OCI-LY7 (cell line): Measurements from ENCODE around the gene ARHGEF16. TPM values are rescaled to one million over a fixed set of nuclear protein-coding genes. Genes with fewer than 3 reads are reported as not detected.

Experiments
- BruUV-seq: library from RNA; stranded (reverse); fragments of 400-500 nt; replicated peaks from 2 replicates; lab custom pipeline; 2021; lab: Mats Ljungman, UMichigan
- CTCF ChIA-PET: fragments of 300-600 bp; sonication (Branson Sonifier 250); formaldehyde crosslinking; loops from one replicate; lab custom pipeline; 2022; ENCODE audit warnings: antibody characterized with exemption; ENCODE audit not compliant: unreplicated experiment; lab: Charles Lee
- POLR2A ChIA-PET: fragments of 300-600 bp; sonication (Branson Sonifier 250); formaldehyde crosslinking; loops from one replicate; lab custom pipeline; 2022; ENCODE audit warnings: antibody characterized with exemption; lab: Charles Lee
- DNase-seq: peaks from one replicate; pipeline ENCODE4 v3.0.0-alpha.2; 2015; ENCODE audit warnings: low spot score
- H2AFZ ChIP-seq: fragments of 200-600 bp; sonication (generic), shearing (Covaris generic); 2 replicates; pipeline ENCODE4 v1.6.1; 2014; ENCODE audit warnings: mild to moderate bottlenecking, antibody characterized with exemption, low read length, moderate library complexity
- H3K27ac ChIP-seq: fragments of 200-600 bp; sonication (generic); 2 replicates; pipeline ENCODE4 v1.5.1; 2014; ENCODE audit warnings: mixed run types, low read depth, mild to moderate bottlenecking, moderate library complexity, low read length, inconsistent platforms; ENCODE audit not compliant: poor library complexity, severe bottlenecking
- H3K36me3 ChIP-seq: fragments of 200-600 bp; sonication (generic); 2 replicates; pipeline ENCODE4 v1.6.1; 2014; ENCODE audit warnings: mild to moderate bottlenecking, antibody characterized with exemption, low read length, moderate library complexity, mixed read lengths; ENCODE audit not compliant: insufficient read depth
- H3K4me1 ChIP-seq: fragments of 200-600 bp; sonication (generic); 2 replicates; pipeline ENCODE4 v1.5.1; 2014; ENCODE audit warnings: mild to moderate bottlenecking, low read length; ENCODE audit not compliant: insufficient read depth, poor library complexity, severe bottlenecking
- H3K4me2 ChIP-seq: fragments of 200-600 bp; sonication (generic); 2 replicates; pipeline ENCODE4 v1.6.1; 2014; ENCODE audit warnings: mild to moderate bottlenecking, low read length
- H3K4me3 ChIP-seq: fragments of 200-600 bp; sonication (generic); 2 replicates; pipeline ENCODE4 v1.5.1; 2014; ENCODE audit warnings: mild to moderate bottlenecking, low read depth, low read length; ENCODE audit not compliant: poor library complexity, severe bottlenecking
- H3K79me2 ChIP-seq: fragments of 200-600 bp; sonication (generic); 2 replicates; pipeline ENCODE4 v1.6.1; 2016; ENCODE audit warnings: low read depth, mild to moderate bottlenecking, low read length, moderate library complexity, mixed read lengths; ENCODE audit not compliant: insufficient read depth
- H3K9me2 ChIP-seq: fragments of 200-600 bp; sonication (generic); 2 replicates; pipeline ENCODE4 v1.6.1; 2016; ENCODE audit warnings: mild to moderate bottlenecking, low read length, mixed read lengths; ENCODE audit not compliant: insufficient read depth
- H3K9me3 ChIP-seq: fragments of 200-600 bp; sonication (generic); 2 replicates; pipeline ENCODE4 v1.6.1; 2014; ENCODE audit warnings: mild to moderate bottlenecking, mixed run types, low read length, mixed read lengths
- H4K20me1 ChIP-seq: fragments of 200-600 bp; sonication (generic); 2 replicates; pipeline ENCODE4 v1.6.1; 2014; ENCODE audit warnings: mild to moderate bottlenecking, antibody characterized with exemption, low read length, moderate library complexity, mixed read lengths; ENCODE audit not compliant: insufficient read depth
- CTCF ChIP-seq: fragments of 200-600 bp; sonication (generic); conservative IDR thresholded peaks from 2 replicates; pipeline ENCODE4 v1.5.1; 2014; ENCODE audit warnings: mild to moderate bottlenecking, antibody characterized with exemption, low read length, moderate library complexity, mixed read lengths
- EZH2phosphoT487 ChIP-seq: fragments of 200-600 bp; sonication (generic); IDR thresholded peaks from 2 replicates; pipeline ENCODE4 v1.6.1; 2018; ENCODE audit warnings: low read depth, borderline replicate concordance, mild to moderate bottlenecking, mixed run types, antibody characterized with exemption, low read length, moderate library complexity, mixed read lengths
- intact Hi-C: fragments of 100-400 bp; cut with micrococcal nuclease; formaldehyde crosslinking; loops from one replicate; pipeline ENCODE4 v1.10.0; 2022; ENCODE audit not compliant: unreplicated experiment
- total RNA-seq, 2 experiments: library from RNA; depleted of rRNA in 1 of 2; stranded (reverse); fragments of >200 nt in 1 of 2; shearing (Covaris generic) in 1 of 2; gene quantifications; 2 replicates each; pipeline ENCODE4 v1.2.3, GENCODE V29; 2014 to 2022

ARHGEF16 gene
- total RNA-seq, 2 experiments from 2014 or later = not detected

- ChIA-PET CTCF (no interaction called here), POLR2A (no interaction called here)
- H3K27ac ChIP-seq = no peak overlapping the region
- no peak for TF ChIP-seq CTCF
- no peak for TF ChIP-seq EZH2phosphoT487
- H3K9me2 ChIP-seq = no peaks in the 10 kb centered on the region
- DNase-seq = no peak
- no peaks in the 10 kb centered on the region for H3K9me3 ChIP-seq
- no TSS peak for BruUV-seq
- no peaks in the 10 kb centered on the region for H3K36me3 ChIP-seq
- no peaks in the 10 kb centered on the region for H4K20me1 ChIP-seq
- no peaks in the 10 kb centered on the region for H3K79me2 ChIP-seq
- no peaks in the 10 kb centered on the region for H3K4me1 ChIP-seq
- no peak overlapping the region for H3K4me2 ChIP-seq
- H3K4me3 ChIP-seq = no peak overlapping the region
- H2AFZ ChIP-seq = no peak overlapping the region
- intact Hi-C loops = no loop called here
Observed at GRCh38 chr1:3435666-3436065, 18.8 kb upstream of the ARHGEF16 start.

GRCh38 chr1:3436451-3436850 is 18.0 kb upstream of the ARHGEF16 start:
- BruUV-seq = no TSS peak
- TF ChIP-seq EZH2phosphoT487 = no peak
- TF ChIP-seq CTCF = no peak
- Histone ChIP-seq H3K79me2 (no peaks in the 10 kb centered on the region), H3K4me2 (no peak overlapping the region), H3K36me3 (no peaks in the 10 kb centered on the region), H3K4me1 (no peaks in the 10 kb centered on the region), H3K9me2 (no peaks in the 10 kb centered on the region), H3K4me3 (no peak overlapping the region), H3K9me3 (no peaks in the 10 kb centered on the region), H3K27ac (no peak overlapping the region), H2AFZ (no peak overlapping the region), H4K20me1 (no peaks in the 10 kb centered on the region)
- POLR2A ChIA-PET = no interaction called here
- CTCF ChIA-PET = no interaction called here
- intact Hi-C loops = no loop called here
- DNase-seq = no peak

- CTCF ChIA-PET = no interaction called here
- no peaks in the 10 kb centered on the region for H3K9me2 ChIP-seq
- intact Hi-C loops = no loop called here
- no TSS peak for BruUV-seq
- no peak overlapping the region for H3K27ac ChIP-seq
- TF ChIP-seq CTCF (no peak), EZH2phosphoT487 (no peak)
- H3K4me2 ChIP-seq = no peak overlapping the region
- no peak overlapping the region for H3K4me3 ChIP-seq
- POLR2A ChIA-PET = no interaction called here
- no peaks in the 10 kb centered on the region for H3K79me2 ChIP-seq
- H3K9me3 ChIP-seq = no peaks in the 10 kb centered on the region
- no peak overlapping the region for H2AFZ ChIP-seq
- no peaks in the 10 kb centered on the region for H3K4me1 ChIP-seq
- H3K36me3 ChIP-seq = no peaks in the 10 kb centered on the region
- no peaks in the 10 kb centered on the region for H4K20me1 ChIP-seq
- DNase-seq = no peak
Observed at GRCh38 chr1:3436901-3437300, 17.6 kb upstream of the ARHGEF16 start.
